Subcutaneous abdominal adipose tissue (tissue), 5 donors: Measurements from ENCODE around the gene GSKIP.

Source experiments
- H3K27ac ChIP-seq: one replicate; pipeline ENCODE4 v1.7.0; 2013; ENCODE audit warnings: low read depth, mild to moderate bottlenecking, inconsistent platforms, low read length, moderate library complexity
- H3K27me3 ChIP-seq, 5 donors: one replicate each; pipeline ENCODE4 v1.7.0; 2013; ENCODE audit warnings: low read length in 5 of 5, inconsistent platforms in 1 of 5; ENCODE audit not compliant: control insufficient read depth in 5 of 5, insufficient read depth in 4 of 5
- H3K36me3 ChIP-seq, 5 donors: one replicate each; pipeline ENCODE4 v1.7.0; 2013; ENCODE audit warnings: low read length in 5 of 5; ENCODE audit not compliant: control insufficient read depth in 5 of 5, insufficient read depth in 5 of 5
- H3K4me1 ChIP-seq, 5 donors: one replicate each; pipeline ENCODE4 v1.7.0; 2013; ENCODE audit warnings: low read length in 5 of 5, mild to moderate bottlenecking in 3 of 5, moderate library complexity in 1 of 5; ENCODE audit not compliant: control insufficient read depth in 5 of 5, insufficient read depth in 5 of 5
- H3K4me3 ChIP-seq, 5 donors: one replicate each; pipeline ENCODE4 v1.7.0; 2013; ENCODE audit warnings: low read length in 5 of 5, low read depth in 1 of 5
- H3K9ac ChIP-seq, 5 donors: one replicate each; pipeline ENCODE4 v1.7.0; 2013; ENCODE audit warnings: low read length in 5 of 5, mild to moderate bottlenecking in 4 of 5, moderate library complexity in 3 of 5
- H3K9me3 ChIP-seq, 5 donors: one replicate each; pipeline ENCODE4 v1.7.0; 2013; ENCODE audit warnings: low read length in 5 of 5; ENCODE audit not compliant: control insufficient read depth in 5 of 5
- donor health status: healthy.
- donor health status: healthy.
- donor health status: healthy.
- donor health status: healthy.
- donor health status: healthy.

GSKIP gene

GRCh38 chr14:96434040-96434439 lies 70.7 kb downstream of the GSKIP start:
- H3K27me3 ChIP-seq, result peaks cover 0 to 9% (median 2%) of the 10 kb centered on the region in 5 donors
- H3K4me3 ChIP-seq, result no peak overlapping the region
- H3K27ac ChIP-seq, result no peak overlapping the region
- H3K36me3 ChIP-seq, result no peaks in the 10 kb centered on the region
- H3K9ac ChIP-seq, result no peak overlapping the region
- no peaks in the 10 kb centered on the region for H3K9me3 ChIP-seq
- no peaks in the 10 kb centered on the region for H3K4me1 ChIP-seq
